Mesendoderm (in vitro differentiated cells): ENCODE measurements around the gene FOXQ1.

ENCODE experiments used
- DNase-seq: peaks from one replicate; pipeline ENCODE4 v3.0.0; 2013
- H2AK5ac ChIP-seq: 2 replicates; pipeline ENCODE4 v1.6.1; 2013; ENCODE audit warnings: low read length, inconsistent platforms
- H2BK120ac ChIP-seq: 2 replicates; pipeline ENCODE4 v1.6.1; 2013; ENCODE audit warnings: low read depth, mild to moderate bottlenecking, low read length, moderate library complexity, mixed read lengths
- H2BK15ac ChIP-seq: replicated peaks from 2 replicates; pipeline ENCODE4 v1.6.1; 2013; ENCODE audit warnings: low read depth, mild to moderate bottlenecking, moderate library complexity
- H2BK5ac ChIP-seq: 2 replicates; pipeline ENCODE4 v1.6.1; 2013; ENCODE audit warnings: low read length, inconsistent platforms
- H3K18ac ChIP-seq: 2 replicates; pipeline ENCODE4 v1.6.1; 2013; ENCODE audit warnings: mild to moderate bottlenecking, low read length, mixed read lengths
- H3K23ac ChIP-seq: one replicate; pipeline ENCODE4 v1.6.1; 2013; ENCODE audit warnings: low read length
- H3K27ac ChIP-seq: 2 replicates; pipeline ENCODE4 v1.5.1; 2013; ENCODE audit warnings: low read depth, mild to moderate bottlenecking, inconsistent platforms, low read length, moderate library complexity
- H3K27me3 ChIP-seq: 2 replicates; pipeline ENCODE4 v1.6.1; 2013; ENCODE audit warnings: low read length, control low read depth, mild to moderate bottlenecking, inconsistent platforms; ENCODE audit not compliant: insufficient read depth, poor library complexity
- H3K36me3 ChIP-seq: 2 replicates; pipeline ENCODE4 v1.6.1; 2013; ENCODE audit warnings: low read length, inconsistent platforms; ENCODE audit not compliant: control insufficient read depth, insufficient read depth
- H3K4ac ChIP-seq: one replicate; pipeline ENCODE4 v1.6.1; 2013; ENCODE audit warnings: low read depth, mild to moderate bottlenecking, low read length, moderate library complexity
- H3K4me1 ChIP-seq: 2 replicates; pipeline ENCODE4 v1.6.1; 2013; ENCODE audit warnings: low read depth, low read length, inconsistent platforms; ENCODE audit not compliant: control insufficient read depth
- H3K4me2 ChIP-seq: 2 replicates; pipeline ENCODE4 v1.6.1; 2013; ENCODE audit warnings: low read length
- H3K4me3 ChIP-seq: 2 replicates; pipeline ENCODE4 v1.5.1; 2013; ENCODE audit warnings: mild to moderate bottlenecking, low read length
- H3K56ac ChIP-seq: one replicate; pipeline ENCODE4 v1.6.1; 2013; ENCODE audit warnings: low read length
- H3K79me1 ChIP-seq: 2 replicates; pipeline ENCODE4 v1.6.1; 2013; ENCODE audit warnings: low read length, inconsistent platforms
- H3K79me2 ChIP-seq: 2 replicates; pipeline ENCODE4 v1.6.1; 2013; ENCODE audit warnings: mild to moderate bottlenecking, low read length; ENCODE audit not compliant: control insufficient read depth, insufficient read depth
- H3K9ac ChIP-seq: 2 replicates; pipeline ENCODE4 v1.6.1; 2013; ENCODE audit warnings: low read length, inconsistent platforms
- H4K5ac ChIP-seq: one replicate; pipeline ENCODE4 v1.6.1; 2013; ENCODE audit warnings: low read length
- H4K8ac ChIP-seq: one replicate; pipeline ENCODE4 v1.6.1; 2013; ENCODE audit warnings: low read depth, mild to moderate bottlenecking, control low read depth, low read length, moderate library complexity
- WGBS: extraction: QIAGEN DNeasy Blood & Tissue Kit; methylation state at CpG from one replicate; pipeline ENCODE4 v1.1.7; 2013; ENCODE audit warnings: low lambda C conversion rate, missing lambda C conversion rate; ENCODE audit not compliant: insufficient coverage; ENCODE audit errors: extremely low coverage; 5-methylcytosine and 5-hydroxymethylcytosine counted together

Gene FOXQ1

GRCh38 chr6:1279065-1279464, 32.8 kb upstream of the FOXQ1 start:
- no peak overlapping the region for H4K8ac ChIP-seq
- H3K56ac ChIP-seq = no peak overlapping the region
- H3K36me3 ChIP-seq = no peaks in the 10 kb centered on the region
- H2BK5ac ChIP-seq = no peak overlapping the region
- no peak overlapping the region for H3K4ac ChIP-seq
- no CpG with 5 or more reads among the region's 4 CpGs for WGBS
- H3K4me1 ChIP-seq = no peaks in the 10 kb centered on the region
- no peak overlapping the region for H3K4me2 ChIP-seq
- H3K4me3 ChIP-seq = no peak overlapping the region
- no peak overlapping the region for H4K5ac ChIP-seq
- H2AK5ac ChIP-seq = no peak overlapping the region
- no peak for DNase-seq
- no peak overlapping the region for H3K18ac ChIP-seq
- H3K9ac ChIP-seq = no peak overlapping the region
- no peaks in the 10 kb centered on the region for H3K79me1 ChIP-seq
- no peak overlapping the region for H3K27ac ChIP-seq
- H2BK120ac ChIP-seq = no peak overlapping the region
- H3K27me3 ChIP-seq = no peaks in the 10 kb centered on the region
- no peaks in the 10 kb centered on the region for H3K79me2 ChIP-seq
- H3K23ac ChIP-seq = no peak overlapping the region
- H2BK15ac ChIP-seq = no peak overlapping the region

- H2AK5ac ChIP-seq = no peak overlapping the region
- H3K4ac ChIP-seq = no peak overlapping the region
- H3K79me2 ChIP-seq = no peaks in the 10 kb centered on the region
- no peaks in the 10 kb centered on the region for H3K79me1 ChIP-seq
- no peak overlapping the region for H3K18ac ChIP-seq
- no peak overlapping the region for H4K8ac ChIP-seq
- no peaks in the 10 kb centered on the region for H3K27me3 ChIP-seq
- no peak overlapping the region for H3K23ac ChIP-seq
- H3K36me3 ChIP-seq = no peaks in the 10 kb centered on the region
- no CpG with 5 or more reads among the region's 8 CpGs for WGBS
- no peak overlapping the region for H3K4me3 ChIP-seq
- no peak overlapping the region for H4K5ac ChIP-seq
- DNase-seq = no peak
- no peak overlapping the region for H3K27ac ChIP-seq
- H2BK120ac ChIP-seq = no peak overlapping the region
- no peak overlapping the region for H3K56ac ChIP-seq
- H3K4me1 ChIP-seq = no peaks in the 10 kb centered on the region
- no peak overlapping the region for H3K9ac ChIP-seq
- H2BK5ac ChIP-seq = no peak overlapping the region
- H2BK15ac ChIP-seq = no peak overlapping the region
- H3K4me2 ChIP-seq = no peak overlapping the region
Observed at GRCh38 chr6:1280666-1281300, 31.1 kb upstream of the FOXQ1 start.

- Histone ChIP-seq H2AK5ac (no peak overlapping the region), H3K27me3 (no peaks in the 10 kb centered on the region), H4K5ac (no peak overlapping the region), H3K9ac (no peak overlapping the region), H3K79me1 (no peaks in the 10 kb centered on the region), H3K56ac (no peak overlapping the region), H3K79me2 (no peaks in the 10 kb centered on the region), H2BK5ac (no peak overlapping the region), H3K23ac (no peak overlapping the region), H3K18ac (no peak overlapping the region), H3K4me3 (no peak overlapping the region), H4K8ac (no peak overlapping the region), H3K4me2 (no peak overlapping the region), H2BK120ac (no peak overlapping the region), H3K4me1 (peaks cover 2% of the 10 kb centered on the region), H3K27ac (no peak overlapping the region), H2BK15ac (no peak overlapping the region), H3K4ac (no peak overlapping the region), H3K36me3 (no peaks in the 10 kb centered on the region)
- peak; percentile 55 for DNase-seq
- no CpG with 5 or more reads among the region's 8 CpGs for WGBS
Observed at GRCh38 chr6:1281746-1282145, 30.2 kb upstream of the FOXQ1 start.

- Histone ChIP-seq H4K8ac (no peak overlapping the region), H3K79me1 (no peaks in the 10 kb centered on the region), H2AK5ac (no peak overlapping the region), H2BK15ac (no peak overlapping the region), H3K56ac (no peak overlapping the region), H3K36me3 (no peaks in the 10 kb centered on the region), H3K4me2 (no peak overlapping the region), H3K27ac (no peak overlapping the region), H2BK5ac (no peak overlapping the region), H3K4me3 (no peak overlapping the region), H3K23ac (no peak overlapping the region), H4K5ac (no peak overlapping the region), H3K4ac (no peak overlapping the region), H3K18ac (no peak overlapping the region), H3K9ac (no peak overlapping the region), H2BK120ac (no peak overlapping the region), H3K27me3 (no peaks in the 10 kb centered on the region), H3K4me1 (peaks cover 2% of the 10 kb centered on the region), H3K79me2 (no peaks in the 10 kb centered on the region)
- no peak for DNase-seq
- no CpG with 5 or more reads among the region's 3 CpGs for whole genome bisulfite sequencing
Observed at GRCh38 chr6:1283501-1283900, 28.4 kb upstream of the FOXQ1 start.

- H2BK120ac ChIP-seq = no peak overlapping the region
- H4K5ac ChIP-seq = no peak overlapping the region
- H3K4me1 ChIP-seq = peaks cover 2% of the 10 kb centered on the region
- no CpG with 5 or more reads among the region's 6 CpGs for WGBS
- no peak for DNase-seq
- H3K4ac ChIP-seq = no peak overlapping the region
- H3K27me3 ChIP-seq = no peaks in the 10 kb centered on the region
- no peak overlapping the region for H3K4me3 ChIP-seq
- H2BK15ac ChIP-seq = no peak overlapping the region
- no peaks in the 10 kb centered on the region for H3K79me2 ChIP-seq
- H3K56ac ChIP-seq = no peak overlapping the region
- H3K18ac ChIP-seq = no peak overlapping the region
- no peak overlapping the region for H3K9ac ChIP-seq
- no peaks in the 10 kb centered on the region for H3K36me3 ChIP-seq
- H3K4me2 ChIP-seq = no peak overlapping the region
- H3K27ac ChIP-seq = no peak overlapping the region
- H3K23ac ChIP-seq = peak overlapping the region; percentile 54
- H4K8ac ChIP-seq = no peak overlapping the region
- no peak overlapping the region for H2AK5ac ChIP-seq
- H3K79me1 ChIP-seq = no peaks in the 10 kb centered on the region
- no peak overlapping the region for H2BK5ac ChIP-seq
Observed at GRCh38 chr6:1285556-1285955, 26.3 kb upstream of the FOXQ1 start.

GRCh38 chr6:1285956-1286355, 25.9 kb upstream of the FOXQ1 start:
- no CpG with 5 or more reads among the region's 4 CpGs for WGBS

More at GRCh38 chr6:1285956-1286355, 25.9 kb upstream of the FOXQ1 start:
- peak; percentile 30 for DNase-seq
- Histone ChIP-seq H3K79me2 (no peaks in the 10 kb centered on the region), H3K79me1 (no peaks in the 10 kb centered on the region), H3K27me3 (no peaks in the 10 kb centered on the region), H2AK5ac (no peak overlapping the region), H3K4me1 (peaks cover 2% of the 10 kb centered on the region), H2BK120ac (no peak overlapping the region), H3K4ac (no peak overlapping the region), H3K36me3 (no peaks in the 10 kb centered on the region), H3K9ac (no peak overlapping the region), H4K8ac (no peak overlapping the region), H2BK5ac (no peak overlapping the region), H3K18ac (no peak overlapping the region), H3K4me3 (no peak overlapping the region), H3K27ac (no peak overlapping the region), H3K56ac (no peak overlapping the region), H3K23ac (peak overlapping the region; percentile 54), H4K5ac (no peak overlapping the region), H2BK15ac (no peak overlapping the region), H3K4me2 (no peak overlapping the region)
